Putamen (tissue), 1 donor: Measurements from ENCODE around the gene FIGNL1.

Experiments
- DNase-seq: peaks from one replicate; pipeline ENCODE4 v3.0.0-alpha.2; 2016; ENCODE audit warnings: low spot score

Gene FIGNL1

GRCh38 chr7:50449881-50450589, at the start of gene FIGNL1:
Gene FIGNL1 (minus strand): TSS chr7:50450350. CDS start chr7:50447287, 3,063 bp downstream.
- DNase-seq: peak; percentile 82

- no peak for DNase-seq
Observed at GRCh38 chr7:50499092-50499491, 48.9 kb upstream of the FIGNL1 start.

GRCh38 chr7:50497968-50498367, 47.8 kb upstream of the FIGNL1 start:
- DNase-seq: no peak

GRCh38 chr7:50497068-50497642, 47.0 kb upstream of the FIGNL1 start:
- DNase-seq: no peak

- no peak for DNase-seq
Observed at GRCh38 chr7:50496569-50496968, 46.4 kb upstream of the FIGNL1 start.

GRCh38 chr7:50495746-50496145, 45.6 kb upstream of the FIGNL1 start:
- no peak for DNase-seq

GRCh38 chr7:50492770-50493519, 42.8 kb upstream of the FIGNL1 start:
- no peak for DNase-seq

GRCh38 chr7:50491943-50492342, 41.8 kb upstream of the FIGNL1 start:
- no peak for DNase-seq

- no peak for DNase-seq
Observed at GRCh38 chr7:50491209-50491608, 41.1 kb upstream of the FIGNL1 start.

- DNase-seq: no peak
Observed at GRCh38 chr7:50488379-50488778, 38.2 kb upstream of the FIGNL1 start.

GRCh38 chr7:50486512-50486911, 36.4 kb upstream of the FIGNL1 start:
- DNase-seq: no peak

- no peak for DNase-seq
Observed at GRCh38 chr7:50481867-50482266, 31.7 kb upstream of the FIGNL1 start.

GRCh38 chr7:50480797-50481196, 30.6 kb upstream of the FIGNL1 start:
- no peak for DNase-seq

- no peak for DNase-seq
Observed at GRCh38 chr7:50479743-50480517, 29.8 kb upstream of the FIGNL1 start.

- DNase-seq: no peak
Observed at GRCh38 chr7:50477640-50478039, 27.5 kb upstream of the FIGNL1 start.

- DNase-seq: no peak
Observed at GRCh38 chr7:50476953-50477625, 26.9 kb upstream of the FIGNL1 start.

- no peak for DNase-seq
Observed at GRCh38 chr7:50475340-50475739, 25.2 kb upstream of the FIGNL1 start.

- DNase-seq: no peak
Observed at GRCh38 chr7:50474382-50475160, 24.4 kb upstream of the FIGNL1 start.

GRCh38 chr7:50473531-50473930, 23.4 kb upstream of the FIGNL1 start:
- DNase-seq: no peak

GRCh38 chr7:50472427-50472826, 22.3 kb upstream of the FIGNL1 start:
- DNase-seq: no peak

- DNase-seq: no peak
Observed at GRCh38 chr7:50471970-50472369, 21.8 kb upstream of the FIGNL1 start.
